HG03103 (cell line): ENCODE data around the gene BMAL1.
"Not testable (repeated sequence)": the region's sequence is repeated elsewhere in the genome, so short reads cannot be mapped to it uniquely, and the experiment has no call there.

Source experiments
- ATAC-seq: cut with Tn5 transposase; IDR thresholded peaks from one replicate; pipeline ENCODE4 v1.9.1; 2021; ENCODE audit warnings: low read depth; ENCODE audit not compliant: unreplicated experiment

The BMAL1 gene

DNA sequence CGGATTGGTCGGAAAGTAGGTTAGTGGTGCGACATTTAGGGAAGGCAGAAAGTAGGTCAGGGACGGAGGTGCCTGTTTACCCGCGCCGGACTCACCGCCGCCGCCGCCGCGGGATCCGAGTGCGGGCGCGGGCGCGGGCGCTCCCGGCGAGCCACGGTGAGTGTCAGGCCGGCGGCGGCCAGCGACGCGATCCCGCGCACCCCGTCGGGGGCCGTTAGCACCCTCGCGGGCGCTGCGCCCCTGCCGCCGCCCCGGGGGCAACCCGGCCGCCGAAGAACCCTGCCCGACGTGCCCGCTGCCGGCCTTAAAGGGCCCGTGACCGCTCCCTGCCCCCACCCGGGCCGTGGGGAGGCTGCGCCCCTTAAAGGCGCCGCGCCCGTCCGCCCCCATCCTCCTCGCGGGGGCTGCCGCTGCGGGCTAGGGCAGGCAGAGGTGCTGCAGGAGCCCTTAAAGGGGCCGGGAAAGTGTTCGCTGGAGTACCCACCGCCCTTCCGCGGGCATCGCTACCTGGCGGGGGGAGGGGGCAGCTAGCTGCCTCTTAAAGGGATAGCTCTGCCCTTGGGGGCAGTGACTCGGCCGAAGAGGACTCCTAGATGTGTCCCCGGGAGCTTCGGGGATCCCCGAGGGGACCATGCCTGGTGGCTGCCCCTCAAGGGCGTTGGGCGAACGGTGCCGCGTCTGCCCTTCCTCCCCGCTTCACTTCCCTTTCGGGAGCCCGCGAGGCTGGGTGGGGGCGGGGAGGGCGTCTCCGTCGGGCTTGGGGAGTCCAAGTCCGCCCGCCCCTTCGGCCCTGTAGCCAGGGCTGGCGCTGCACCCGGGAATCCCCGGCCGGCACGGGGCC is at the start of gene BMAL1:
Gene BMAL1, plus strand, starts transcription at position 23 of the 841 bp plus-strand sequence. CDS start 76,519 bp downstream, outside the sequence.
- ATAC-seq = peak; percentile 10

DNA sequence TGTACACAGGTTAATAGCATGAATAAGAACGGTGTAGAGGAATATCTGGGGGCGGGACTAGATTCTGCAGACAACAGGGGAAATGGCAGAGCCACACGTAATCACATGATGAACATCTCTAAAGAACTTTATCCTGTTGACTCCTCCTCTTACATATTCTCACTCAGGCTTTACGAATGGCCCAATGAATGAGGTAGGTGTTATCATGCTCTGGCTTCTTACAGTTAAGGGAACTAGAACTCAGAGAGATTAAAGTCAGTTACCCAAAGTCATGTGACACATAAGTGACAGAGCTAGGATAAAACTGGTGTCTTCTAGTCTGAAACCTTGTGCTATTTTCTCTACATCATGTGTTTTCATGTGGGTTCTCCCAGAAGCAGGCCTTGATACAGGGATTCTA is 49.0 kb upstream of the BMAL1 start:
- no peak for ATAC-seq

DNA sequence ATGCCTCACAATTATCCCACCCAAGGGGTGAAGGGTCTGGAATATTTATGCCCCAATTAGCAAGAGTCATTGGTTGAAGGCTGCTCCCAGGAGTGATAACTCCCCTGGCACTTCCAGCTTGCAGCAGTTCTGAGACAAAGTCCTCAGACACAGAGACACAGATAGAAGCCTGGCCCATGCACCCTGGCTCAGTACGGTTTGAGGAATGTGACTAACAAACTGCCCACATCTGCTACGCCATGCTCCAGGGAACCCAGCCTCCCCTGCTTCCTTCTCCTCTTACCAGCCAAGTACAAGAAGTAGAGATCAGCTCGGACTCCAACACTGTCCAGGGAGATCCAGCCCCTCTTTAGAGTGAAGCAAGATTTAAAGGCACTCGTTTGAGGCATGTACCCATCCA is 48.5 kb upstream of the BMAL1 start:
- no peak for ATAC-seq

DNA sequence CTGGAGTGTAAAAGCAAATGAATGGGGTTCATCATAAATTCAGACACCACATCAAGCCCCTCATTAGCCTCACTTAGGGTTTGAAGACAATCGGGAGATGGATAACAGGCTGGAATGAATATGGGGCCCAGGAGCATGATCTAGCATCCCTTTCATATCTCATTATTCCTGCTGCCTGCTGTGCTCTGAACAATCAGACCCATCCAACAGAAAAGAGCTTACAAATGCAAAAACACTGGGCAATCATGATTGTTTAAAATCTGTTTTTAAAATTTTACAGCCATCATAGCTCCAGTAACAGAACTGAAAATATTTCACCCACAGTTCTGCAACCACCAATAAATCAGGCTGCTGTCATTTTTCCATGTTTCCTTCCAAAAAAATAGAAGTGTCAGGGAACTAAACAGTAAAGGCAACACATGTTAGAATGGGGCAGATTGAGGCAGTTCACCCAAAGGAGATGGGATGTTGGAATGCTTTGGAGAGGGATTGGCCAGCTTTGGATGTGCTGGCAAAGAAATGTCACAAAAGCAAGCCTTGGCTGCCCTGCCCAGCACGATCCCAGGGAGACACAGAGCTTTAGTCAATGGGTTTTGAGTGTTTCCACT is 47.8 kb upstream of the BMAL1 start:
- no peak for ATAC-seq

DNA sequence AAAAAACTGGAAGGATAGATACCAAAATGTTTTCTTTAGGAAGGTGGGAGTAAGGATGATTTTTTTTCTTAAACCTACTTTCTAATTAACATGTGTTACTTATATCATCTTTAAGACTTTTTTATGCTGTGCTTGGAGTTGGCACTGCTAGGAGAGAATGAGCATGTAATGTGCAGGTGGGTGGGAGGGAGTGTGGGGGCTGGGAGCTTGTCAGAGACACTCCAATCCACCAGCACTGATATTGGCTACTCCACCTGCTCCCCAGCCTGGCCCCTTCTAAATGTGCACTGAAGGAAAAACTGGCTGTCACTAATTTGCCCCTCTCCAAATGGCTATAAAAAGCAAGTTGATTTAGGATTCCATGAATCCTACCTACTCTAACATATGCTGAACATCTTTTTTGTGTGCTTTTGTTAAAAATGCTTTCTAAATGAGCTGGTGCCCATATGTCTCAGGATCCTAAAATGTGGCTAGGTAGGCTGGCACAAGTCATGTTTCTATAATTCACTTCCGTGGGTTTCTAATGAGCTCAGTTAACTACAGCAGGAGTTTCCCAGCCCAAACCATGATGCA is 44.3 kb upstream of the BMAL1 start:
- ATAC-seq = no peak

DNA sequence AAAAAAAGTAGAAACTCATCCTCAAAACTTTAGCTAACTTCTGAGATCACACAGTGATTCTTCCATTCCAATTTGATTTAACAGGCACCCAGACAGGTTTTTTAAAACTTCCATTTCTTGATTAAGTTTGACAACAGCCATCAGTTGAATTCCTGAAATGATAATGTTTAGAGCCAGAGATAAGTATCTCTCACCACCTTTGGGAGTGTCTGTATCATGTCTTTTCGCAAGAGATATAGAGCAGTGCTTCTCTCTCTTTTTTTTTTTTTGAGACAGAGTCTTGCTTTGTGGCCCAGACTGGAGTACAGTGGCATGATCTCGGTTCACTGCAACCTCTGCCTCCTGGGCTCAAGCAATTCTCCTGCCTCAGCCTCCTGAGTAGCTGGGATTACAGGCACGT is 41.7 kb upstream of the BMAL1 start:
- no peak for ATAC-seq

DNA sequence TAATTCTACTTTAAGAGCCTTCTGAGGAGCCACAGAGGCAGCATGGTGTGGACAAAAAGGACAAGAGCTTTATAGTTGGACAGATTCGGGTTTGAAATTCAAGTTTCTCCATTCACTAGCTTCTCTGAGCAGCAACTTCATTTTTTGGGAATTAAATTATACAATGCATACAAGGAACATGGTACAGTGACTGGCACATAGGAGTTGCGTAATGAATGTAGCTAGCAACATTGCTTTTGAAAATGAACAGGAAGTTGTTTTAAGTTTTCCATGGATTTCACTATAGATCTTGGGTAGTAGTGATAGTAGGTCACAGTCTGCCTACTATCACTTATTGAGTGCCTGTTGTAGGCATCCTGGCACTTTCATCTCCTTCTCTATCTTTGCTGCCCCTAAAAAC is 41.0 kb upstream of the BMAL1 start:
- no peak for ATAC-seq

DNA sequence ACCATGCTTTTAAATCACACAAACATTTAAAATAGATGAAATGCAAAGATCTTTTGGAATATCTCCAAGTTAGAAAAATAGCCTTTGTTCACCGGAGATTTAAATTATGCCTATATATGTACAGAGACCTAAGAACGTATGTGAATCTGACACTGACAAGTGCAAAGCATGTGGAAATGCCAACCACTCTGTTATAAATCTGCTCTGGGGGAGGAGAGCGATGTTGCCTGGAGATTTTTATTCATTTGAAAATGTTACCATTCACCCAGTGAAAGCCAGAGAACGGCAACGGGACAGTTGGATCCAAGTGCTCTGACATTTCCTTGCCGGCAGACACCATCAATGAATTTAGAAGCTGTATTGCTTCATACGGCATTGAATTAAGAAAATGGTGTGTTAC is 39.8 kb upstream of the BMAL1 start:
- no peak for ATAC-seq

DNA sequence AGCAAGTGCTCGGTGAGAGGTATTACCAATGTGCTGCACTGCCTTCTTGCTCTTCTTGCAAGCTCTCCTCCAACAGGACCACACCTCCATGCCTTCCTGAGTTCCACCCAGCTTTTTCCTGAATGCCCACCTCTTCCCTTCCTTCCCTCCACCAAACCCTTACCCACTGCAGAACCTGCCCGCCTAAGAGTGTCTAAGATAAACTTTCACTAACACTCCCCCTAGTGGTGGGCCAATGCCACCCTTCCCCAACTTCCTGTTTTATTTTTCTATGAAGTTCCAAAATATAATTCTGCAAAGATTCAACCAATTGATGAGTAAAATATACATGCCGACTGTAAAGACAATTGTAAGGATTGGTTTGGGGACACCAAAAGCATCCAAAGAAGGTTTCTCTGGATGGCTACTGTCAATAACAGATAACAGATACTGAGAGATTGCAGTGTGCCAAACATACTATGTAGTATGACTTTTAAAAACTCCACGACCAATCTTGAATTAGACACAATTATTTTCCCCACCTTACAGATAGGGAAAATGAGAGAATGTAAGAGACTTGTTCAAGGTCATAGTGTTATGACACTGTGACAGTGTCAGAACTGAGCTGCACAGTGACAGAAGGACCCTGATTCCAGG is 38.6 kb upstream of the BMAL1 start:
- ATAC-seq = peak; percentile 56

DNA sequence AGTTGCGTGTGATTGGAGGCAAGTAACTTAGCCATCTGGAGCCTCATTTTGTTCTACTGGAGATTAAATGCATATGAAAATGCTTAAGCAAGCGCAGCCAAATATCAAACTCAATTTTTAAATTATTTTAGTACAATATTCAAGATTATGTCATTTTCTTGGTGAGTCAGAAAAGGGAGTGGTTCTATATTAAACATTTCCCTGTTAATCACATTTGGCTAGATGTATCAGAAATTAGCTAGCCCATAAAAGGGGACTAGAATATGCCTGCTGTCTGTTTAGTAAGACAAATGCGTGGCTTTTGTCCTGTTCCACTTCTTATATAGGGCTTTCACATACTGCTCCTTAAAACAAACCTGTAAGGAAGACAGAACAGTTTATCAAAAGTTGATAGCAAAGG is 35.0 kb upstream of the BMAL1 start:
- ATAC-seq = no peak

DNA sequence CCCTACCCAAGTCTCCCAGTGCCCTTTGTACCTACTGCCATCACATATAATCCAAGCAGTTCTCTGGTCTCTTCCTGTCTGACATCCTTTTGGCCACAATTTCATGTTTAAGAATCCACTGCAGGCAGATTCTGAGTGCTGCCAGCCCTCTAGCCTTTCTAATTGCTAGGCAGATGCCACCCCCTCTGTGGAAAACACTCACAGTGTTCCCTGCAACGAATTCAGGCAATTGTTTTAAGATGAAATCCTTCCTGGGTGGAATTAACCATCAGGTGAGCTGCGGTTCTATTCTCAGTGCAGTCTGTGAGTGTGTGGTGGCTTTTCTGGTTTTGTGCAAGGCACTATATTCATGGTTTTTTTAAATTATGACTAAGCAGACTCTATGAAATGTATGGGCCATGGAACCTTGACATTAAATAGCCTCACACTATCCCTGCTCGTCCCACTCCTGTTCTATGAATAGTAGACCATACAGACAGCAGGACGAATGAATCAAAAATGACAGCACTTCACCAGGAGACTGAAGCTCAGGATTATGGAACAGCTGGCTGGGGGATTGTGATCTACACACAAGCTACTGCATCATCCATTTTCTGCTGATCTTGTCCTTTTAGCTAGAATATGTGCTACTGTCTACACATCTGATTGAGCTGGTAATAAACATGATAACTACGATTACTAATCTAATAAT is 29.8 kb upstream of the BMAL1 start:
- ATAC-seq = no peak

DNA sequence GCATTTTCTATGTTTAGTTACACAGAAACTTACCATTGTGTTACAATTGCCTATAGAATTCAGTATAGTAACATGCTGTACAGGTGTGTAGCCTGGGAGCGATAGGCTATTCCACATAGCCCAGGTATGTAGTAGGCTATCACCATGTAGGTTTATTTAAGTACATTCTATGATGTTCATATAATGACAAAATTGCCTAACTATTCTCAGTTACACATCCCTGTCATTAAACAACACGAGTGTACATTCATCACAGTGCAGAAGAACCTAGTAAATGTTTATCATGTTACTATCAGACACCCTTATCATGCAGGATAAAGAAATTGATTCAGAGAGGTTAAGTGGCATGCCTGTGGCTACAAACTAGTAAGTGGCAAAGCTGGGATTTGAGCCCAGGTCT is 28.4 kb upstream of the BMAL1 start:
- no peak for ATAC-seq

DNA sequence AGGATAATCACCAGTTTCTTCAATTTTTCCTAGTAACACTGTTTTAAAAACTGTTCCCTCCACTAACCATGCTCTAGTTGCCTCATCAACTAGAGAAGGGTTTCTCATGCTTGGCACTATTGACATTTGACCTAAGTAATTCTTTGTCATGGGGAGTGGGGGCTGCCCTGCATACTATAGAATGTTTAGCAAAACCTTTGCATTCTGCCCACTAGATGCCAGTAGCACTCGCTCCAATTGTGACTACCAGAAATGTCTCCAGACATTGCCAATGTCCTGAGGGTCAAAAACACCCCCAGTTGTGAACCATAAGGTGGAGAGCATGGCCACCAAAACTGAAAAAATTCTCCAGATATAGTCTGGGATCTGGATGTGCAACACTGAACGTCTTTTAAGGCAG is 27.6 kb upstream of the BMAL1 start:
- ATAC-seq = no peak

DNA sequence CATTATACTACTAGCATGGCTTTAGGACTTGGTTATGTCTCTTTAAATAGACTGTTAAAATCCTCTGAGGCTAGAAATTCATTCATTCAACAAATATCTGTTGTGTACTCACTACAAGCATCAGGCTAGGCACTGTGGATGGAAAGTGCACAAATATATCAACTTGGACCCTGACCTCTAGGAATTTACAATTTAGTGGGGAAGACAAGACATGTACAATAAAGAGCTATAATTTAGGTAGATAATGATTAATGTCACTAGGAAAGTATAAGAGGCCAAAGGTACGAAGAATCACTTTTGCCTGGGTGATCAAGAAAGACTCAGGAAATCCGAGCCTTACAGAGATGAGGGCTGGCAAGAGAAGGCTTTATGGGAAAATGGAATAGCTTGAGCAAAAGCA is 25.6 kb upstream of the BMAL1 start:
- ATAC-seq = no peak

DNA sequence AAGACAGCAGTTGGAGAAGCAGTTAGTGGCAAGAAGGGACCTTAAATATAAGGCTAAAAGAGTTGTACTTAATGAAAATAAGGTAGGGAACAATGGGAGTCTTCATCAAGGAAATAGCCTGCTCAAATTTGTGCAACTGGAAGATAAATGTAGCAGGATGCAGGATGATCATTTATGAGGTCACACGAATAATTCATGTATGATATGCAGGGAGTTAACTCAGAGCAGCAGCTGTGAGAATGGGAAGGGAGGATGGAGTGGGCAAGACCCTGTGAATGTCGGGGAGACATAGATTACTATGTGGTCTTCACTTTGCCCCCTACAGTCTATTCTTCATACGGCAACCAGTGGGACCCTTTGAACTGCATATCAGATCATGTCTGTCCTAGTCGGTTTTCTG is 25.2 kb upstream of the BMAL1 start:
- no peak for ATAC-seq

DNA sequence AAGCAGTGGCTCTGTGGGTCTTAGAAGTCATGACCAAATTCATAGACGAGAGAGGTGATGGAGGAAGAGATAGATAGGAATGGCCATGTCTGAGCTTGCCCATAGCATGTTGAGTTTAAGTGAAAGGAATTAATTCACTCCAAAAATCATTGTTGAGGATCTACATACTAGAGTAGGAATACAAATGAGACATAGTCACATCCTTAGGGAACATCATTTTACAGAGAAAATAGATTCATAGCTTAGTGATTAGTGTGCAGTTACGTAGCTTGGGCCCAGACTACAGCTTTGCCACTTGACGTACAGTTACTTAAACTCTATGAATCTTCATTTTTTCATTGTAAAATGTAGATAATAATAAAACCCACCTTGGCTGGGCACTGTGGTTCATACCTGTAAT is 21.4 kb upstream of the BMAL1 start:
- no peak for ATAC-seq

DNA sequence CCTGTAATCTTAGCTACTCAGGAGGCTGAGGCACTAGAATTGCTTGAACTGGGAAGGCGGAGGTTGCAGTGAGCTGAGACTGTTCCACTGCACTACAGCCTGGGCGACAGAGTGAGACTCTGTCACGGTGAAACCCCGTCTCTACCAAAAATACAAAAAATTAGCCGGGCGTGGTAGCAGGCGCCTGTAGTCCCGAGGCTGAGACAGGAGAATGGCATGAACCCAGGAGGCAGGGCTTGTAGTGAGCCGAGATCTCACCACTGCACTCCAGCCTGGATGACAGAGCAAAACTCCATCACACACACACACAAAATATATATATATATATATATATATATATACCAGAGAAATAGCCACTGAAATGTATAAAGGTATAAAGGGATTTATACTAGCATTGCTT is 19.5 kb upstream of the BMAL1 start:
- not testable (repeated sequence) for ATAC-seq

DNA sequence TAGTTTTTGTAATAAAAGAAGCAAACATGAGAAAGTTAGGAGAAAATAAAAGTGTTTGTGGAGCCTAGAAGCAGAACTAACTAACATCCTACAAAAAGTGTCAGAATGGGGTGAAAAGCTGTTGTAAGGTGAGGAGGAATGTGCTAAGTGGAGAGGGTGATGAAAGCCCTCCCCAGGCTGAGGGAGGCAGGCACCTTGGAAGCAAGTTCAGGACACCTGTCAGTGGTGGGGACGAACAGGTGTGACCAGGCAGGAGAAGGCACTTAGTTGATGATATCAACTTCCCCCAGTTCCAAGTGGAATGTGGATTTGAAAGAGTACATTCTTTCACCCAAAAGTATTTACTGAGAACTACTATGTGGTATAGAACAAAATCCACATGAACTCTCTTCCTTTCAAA is 18.7 kb upstream of the BMAL1 start:
- no peak for ATAC-seq

DNA sequence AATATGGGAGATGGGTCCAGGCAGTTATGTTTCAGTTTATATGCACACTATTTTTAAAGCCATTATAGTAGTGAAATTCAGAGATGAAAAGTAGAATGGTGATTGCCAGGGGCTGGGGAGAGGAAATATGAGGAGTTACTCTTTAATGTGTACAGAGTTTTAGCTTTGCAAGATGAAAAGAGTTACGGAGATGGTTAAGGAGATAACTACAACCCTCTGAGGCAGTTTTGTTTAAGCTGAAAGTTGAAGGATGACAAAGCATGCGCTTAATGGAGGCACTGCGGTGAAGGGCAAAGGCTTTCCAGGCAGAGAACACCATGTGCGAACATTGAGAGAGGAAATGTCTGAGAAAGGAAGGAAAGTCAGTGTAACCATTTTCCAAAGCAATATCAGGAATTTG is 18.2 kb upstream of the BMAL1 start:
- ATAC-seq = no peak

DNA sequence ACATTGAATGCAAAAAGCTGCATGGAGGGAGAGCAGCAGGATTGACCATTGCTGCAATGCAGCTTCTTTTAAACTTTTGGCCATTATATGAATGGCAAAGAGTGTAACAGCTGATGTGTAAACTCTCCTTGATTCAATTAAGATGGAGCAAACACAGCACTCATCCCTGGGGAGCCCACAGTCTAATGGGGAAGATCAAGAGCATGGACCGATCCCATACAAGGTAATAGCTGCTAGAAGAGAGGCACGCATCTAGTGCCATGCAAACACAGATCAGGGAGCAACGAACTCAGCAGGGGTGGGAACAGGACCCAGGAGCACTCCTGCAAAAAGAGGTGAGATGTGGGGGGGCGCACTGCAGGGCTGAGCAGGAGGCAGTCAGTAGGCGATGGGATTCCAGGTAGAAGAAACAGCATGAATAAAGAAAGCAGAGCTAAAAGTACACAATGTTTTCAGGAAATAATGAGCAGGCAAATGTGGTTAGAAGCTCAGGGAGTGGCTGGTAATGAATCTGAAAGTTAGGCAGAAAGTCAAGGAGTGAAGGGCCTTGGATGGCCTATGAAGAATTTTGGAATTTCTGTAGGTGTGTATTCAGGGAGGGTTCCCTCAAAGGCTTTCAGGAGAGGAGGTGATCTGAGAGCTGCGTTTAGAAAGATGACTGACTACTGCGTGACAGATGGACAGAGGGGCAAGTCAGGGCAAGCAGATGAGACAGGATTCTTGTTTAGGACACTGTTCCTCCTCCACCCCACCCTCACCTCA is 17.2 kb upstream of the BMAL1 start:
- no peak for ATAC-seq
